Activated CD4-positive, alpha-beta memory T cell treated with anti-CD3 and anti-CD28 coated beads, Interleukin-2, amount 10 ng/mL, durations not matched to agents 7 days and 5 days (primary cell): Measurements from ENCODE around the gene TRIM41. TPM values are rescaled to one million over a fixed set of nuclear protein-coding genes. Genes with fewer than 3 reads are reported as not detected.
A peak's percentile ranks its signal among the peaks of the same experiment; 100 is the strongest.

ENCODE experiments used
- CTCF ChIA-PET: fragments of 350-600 bp; sonication (Branson Sonifier 250); formaldehyde crosslinking; loops from one replicate; lab custom pipeline; 2021; ENCODE audit warnings: antibody characterized with exemption, inconsistent platforms; lab: Charles Lee
- POLR2A ChIA-PET: fragments of 350-600 bp; sonication (Branson Sonifier 250); formaldehyde crosslinking; loops from one replicate; lab custom pipeline; 2021; ENCODE audit warnings: antibody characterized with exemption; lab: Charles Lee
- DNase-seq: peaks from one replicate; pipeline ENCODE4 v3.0.0-alpha.2; 2020
- H3K27ac Mint-ChIP-seq: one replicate; pipeline ENCODE4 v1.8.0; 2021; ENCODE audit warnings: mild to moderate bottlenecking, mixed read lengths
- H3K27me3 Mint-ChIP-seq: one replicate; pipeline ENCODE4 v1.8.0; 2021; ENCODE audit warnings: mixed read lengths
- H3K36me3 Mint-ChIP-seq: one replicate; pipeline ENCODE4 v1.8.0; 2021; ENCODE audit warnings: low read depth, mixed read lengths
- H3K4me1 Mint-ChIP-seq: one replicate; pipeline ENCODE4 v1.8.0; 2021; ENCODE audit warnings: mixed read lengths
- H3K4me3 Mint-ChIP-seq: one replicate; pipeline ENCODE4 v1.8.0; 2021; ENCODE audit warnings: mild to moderate bottlenecking, mixed read lengths
- H3K9me3 Mint-ChIP-seq: one replicate; pipeline ENCODE4 v1.8.0; 2021; ENCODE audit warnings: mixed read lengths
- total RNA-seq, 2 experiments: library from RNA; stranded (reverse); gene quantifications; one replicate each; pipeline ENCODE4 v1.2.3, GENCODE V29; 2021

The TRIM41 gene
- total RNA-seq, 2 experiments from 2014 or later = 42.4 to 43.7 TPM

DNA sequence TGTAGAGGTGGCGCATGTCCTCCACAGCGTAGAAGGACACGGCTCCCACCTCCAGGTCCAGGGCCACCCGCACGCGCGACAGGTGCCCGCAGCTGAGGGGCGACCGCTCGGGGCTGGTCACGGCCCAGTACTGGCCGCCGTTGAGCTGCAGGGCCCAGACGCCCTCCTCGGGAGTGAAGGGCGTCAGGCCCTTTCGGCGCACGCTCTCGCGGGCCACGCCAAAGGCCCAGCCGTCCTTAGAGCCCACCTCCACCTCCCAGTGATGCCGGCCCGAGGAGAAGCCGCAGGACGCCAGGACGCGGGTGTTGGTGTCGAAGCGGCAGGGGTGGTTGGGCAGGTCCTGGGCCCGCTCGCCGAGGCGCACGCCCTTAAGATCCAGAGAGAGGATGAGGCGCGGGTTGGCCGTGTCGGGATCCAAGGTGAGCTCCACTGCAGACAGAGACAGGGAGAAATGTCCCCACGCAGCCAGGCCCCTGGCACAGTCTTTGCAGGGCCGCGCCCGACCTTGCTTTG, 27.8 kb upstream of the TRIM41 start:
- Mint-ChIP-seq H3K4me1 (peaks cover 13% of the 10 kb centered on the region), H3K27me3 (peaks cover 8% of the 10 kb centered on the region), H3K4me3 (no peak overlapping the region), H3K9me3 (no peaks in the 10 kb centered on the region), H3K27ac (no peak overlapping the region), H3K36me3 (peaks cover 7% of the 10 kb centered on the region)
- ChIA-PET CTCF (no interaction called here), POLR2A (interaction anchor here (8.5 kb wide), 1 partner anchor 10 kb away, joined by 149 read pairs; the partner anchor contains the start of gene TRIM7)
- DNase-seq = no peak

GRCh38 chr5:181197326-181197951, 25.6 kb upstream of the TRIM41 start:
- Mint-ChIP-seq H3K36me3 (no peaks in the 10 kb centered on the region), H3K27ac (no peak overlapping the region), H3K9me3 (no peaks in the 10 kb centered on the region), H3K4me3 (no peak overlapping the region), H3K27me3 (peaks cover 20% of the 10 kb centered on the region), H3K4me1 (peaks cover 5% of the 10 kb centered on the region)
- CTCF ChIA-PET = interaction anchor here (1.1 kb wide), 1 partner anchor 13 kb away, joined by 3 read pairs; no protein-coding TSS in a partner anchor
- no peak for DNase-seq
- POLR2A ChIA-PET = interaction anchor here (1.4 to 3.1 kb wide), 3 partner anchors 8 to 25 kb away, joined by 3 to 18 read pairs (median 5); no protein-coding TSS in a partner anchor

- Mint-ChIP-seq H3K4me1 (no peaks in the 10 kb centered on the region), H3K27ac (no peak overlapping the region), H3K4me3 (no peak overlapping the region), H3K36me3 (no peaks in the 10 kb centered on the region), H3K9me3 (no peaks in the 10 kb centered on the region), H3K27me3 (peaks cover 26% of the 10 kb centered on the region)
- CTCF ChIA-PET = no interaction called here
- DNase-seq = no peak
- POLR2A ChIA-PET = interaction anchor here (1.4 to 3.1 kb wide), 2 partner anchors 9 to 24 kb away, joined by 3 to 18 read pairs; no protein-coding TSS in a partner anchor
Measured at GRCh38 chr5:181198106-181198685, 24.9 kb upstream of the TRIM41 start.

DNA sequence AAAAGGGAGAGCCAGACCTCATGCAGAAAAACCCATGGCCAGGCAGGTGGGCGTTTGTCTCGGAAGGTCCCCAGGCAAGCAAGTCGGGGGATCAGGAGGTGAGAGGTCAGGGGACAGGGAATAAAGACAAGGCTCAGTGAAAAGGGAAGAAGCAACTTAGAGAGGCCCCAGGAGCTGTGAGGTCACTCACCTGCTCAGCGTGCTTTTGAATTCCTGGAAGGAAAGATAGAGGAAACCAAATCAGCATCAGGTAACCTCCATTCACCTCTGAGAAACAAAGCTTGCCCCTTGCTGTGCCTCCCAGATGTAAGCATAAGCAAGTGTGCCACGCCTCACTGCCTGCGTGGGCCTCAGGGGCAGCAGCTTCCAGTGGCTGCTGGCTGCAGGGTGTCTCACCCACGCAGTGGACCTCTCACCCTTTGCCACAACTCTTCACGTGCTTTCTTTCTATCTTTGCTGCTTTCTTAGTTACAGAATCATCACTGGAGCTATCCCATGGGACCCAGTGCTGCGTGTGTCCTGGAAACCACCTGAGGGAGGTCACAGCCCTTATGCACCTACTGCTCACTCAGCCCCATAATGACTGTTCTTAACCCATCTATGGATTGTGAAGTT, 24.1 kb upstream of the TRIM41 start:
- H3K36me3 Mint-ChIP-seq = no peaks in the 10 kb centered on the region
- H3K4me3 Mint-ChIP-seq = no peak overlapping the region
- peaks cover 4% of the 10 kb centered on the region for H3K4me1 Mint-ChIP-seq
- H3K27ac Mint-ChIP-seq = no peak overlapping the region
- CTCF ChIA-PET = interaction anchor here (0.8 to 1.3 kb wide), 3 partner anchors 9 to 59 kb away, joined by 3 to 4 read pairs (median 3); no protein-coding TSS in a partner anchor
- no peaks in the 10 kb centered on the region for H3K9me3 Mint-ChIP-seq
- POLR2A ChIA-PET = interaction anchor here (1.2 to 3.1 kb wide), 3 partner anchors 10 to 26 kb away, joined by 3 to 18 read pairs (median 3); no protein-coding TSS in a partner anchor
- peaks cover 34% of the 10 kb centered on the region for H3K27me3 Mint-ChIP-seq
- DNase-seq = no peak

- H3K4me1 Mint-ChIP-seq = peaks cover 8% of the 10 kb centered on the region
- CTCF ChIA-PET = interaction anchor here (0.8 to 1.3 kb wide), 2 partner anchors 10 to 58 kb away, joined by 3 to 4 read pairs; no protein-coding TSS in a partner anchor
Measured at GRCh38 chr5:181199881-181200638, 23.0 kb upstream of the TRIM41 start.

GRCh38 chr5:181200816-181201215, 22.3 kb upstream of the TRIM41 start:
- H3K27me3 Mint-ChIP-seq = peaks cover 42% of the 10 kb centered on the region
- no peak overlapping the region for H3K4me3 Mint-ChIP-seq
- H3K9me3 Mint-ChIP-seq = no peaks in the 10 kb centered on the region
- H3K27ac Mint-ChIP-seq = no peak overlapping the region
- H3K4me1 Mint-ChIP-seq = peaks cover 13% of the 10 kb centered on the region
- DNase-seq = no peak
- peaks cover 2% of the 10 kb centered on the region for H3K36me3 Mint-ChIP-seq
- CTCF ChIA-PET = interaction anchor here (1.9 kb wide), 1 partner anchor 12 kb away, joined by 8 read pairs; no protein-coding TSS in a partner anchor
- POLR2A ChIA-PET = interaction anchor here (3.1 to 8.0 kb wide), 2 partner anchors 10 to 12 kb away, joined by 18 to 149 read pairs; no protein-coding TSS in a partner anchor

More at GRCh38 chr5:181199881-181200638, 23.0 kb upstream of the TRIM41 start:
- H3K9me3 Mint-ChIP-seq = no peaks in the 10 kb centered on the region
- no peak overlapping the region for H3K4me3 Mint-ChIP-seq
- POLR2A ChIA-PET = interaction anchor here (1.2 to 3.1 kb wide), 2 partner anchors 11 to 27 kb away, joined by 3 to 18 read pairs; no protein-coding TSS in a partner anchor
- no peak for DNase-seq
- H3K27ac Mint-ChIP-seq = no peak overlapping the region
- H3K36me3 Mint-ChIP-seq = no peaks in the 10 kb centered on the region
- peaks cover 38% of the 10 kb centered on the region for H3K27me3 Mint-ChIP-seq

DNA sequence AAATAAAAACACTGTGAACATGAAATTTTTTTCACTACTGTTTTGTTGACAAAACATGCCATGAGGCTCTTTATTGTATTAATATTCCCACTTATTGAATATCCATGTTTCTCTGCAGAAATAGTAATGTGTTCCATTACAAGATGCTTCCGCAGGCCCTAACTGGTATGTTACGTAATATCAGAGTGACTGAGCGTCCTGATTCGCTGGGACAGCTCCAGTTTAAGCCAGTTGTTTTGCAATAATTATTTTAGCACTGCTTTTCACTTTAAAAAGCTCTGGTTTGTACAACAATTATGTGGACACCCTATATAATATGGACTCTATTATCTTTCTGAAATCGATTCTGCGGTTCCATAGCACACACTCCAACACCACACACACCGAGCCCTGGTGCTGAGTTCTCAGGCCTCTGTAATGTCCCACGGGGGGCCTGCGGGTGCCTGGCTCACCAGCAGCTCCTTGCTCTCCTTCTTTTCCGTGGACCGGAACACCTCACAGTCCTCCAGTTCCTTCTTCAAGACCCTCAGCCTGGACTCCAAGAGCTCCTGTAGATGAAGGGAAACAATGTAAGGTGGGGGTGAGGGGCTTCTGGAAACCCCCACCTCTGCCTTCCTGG, 19.9 kb upstream of the TRIM41 start:
- ChIA-PET POLR2A (interaction anchor here (0.8 to 8.0 kb wide), 4 partner anchors 10 to 30 kb away, joined by 3 to 149 read pairs (median 5); partner anchors contain the start of gene TRIM41), CTCF (no interaction called here)
- Mint-ChIP-seq H3K27ac (no peak overlapping the region), H3K4me3 (peak overlapping the region; percentile 70), H3K9me3 (no peaks in the 10 kb centered on the region), H3K36me3 (peaks cover 11% of the 10 kb centered on the region), H3K27me3 (peaks cover 52% of the 10 kb centered on the region), H3K4me1 (peaks cover 35% of the 10 kb centered on the region)
- DNase-seq = no peak

DNA sequence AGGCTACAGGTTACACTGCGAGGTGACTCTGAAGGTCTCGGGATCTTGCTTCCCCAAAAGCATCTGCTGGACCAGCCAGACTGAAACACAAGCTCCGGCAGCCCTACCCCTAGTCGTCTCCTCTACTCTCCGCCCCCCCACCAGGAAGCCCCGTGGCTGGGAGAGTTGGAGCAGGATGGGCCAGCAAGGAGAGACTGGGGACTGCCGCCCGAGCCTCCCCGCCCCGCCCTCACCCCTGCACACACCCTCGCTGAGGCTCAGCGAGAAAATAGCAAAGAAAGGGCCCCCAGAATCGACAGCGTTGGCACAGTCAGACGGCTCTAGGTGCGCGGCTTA, 19.3 kb upstream of the TRIM41 start:
- ChIA-PET POLR2A (interaction anchor here (0.8 to 8.0 kb wide), 4 partner anchors 13 to 393 kb away, joined by 3 to 149 read pairs (median 5); partner anchors contain the start of gene TRIM41), CTCF (interaction anchor here (0.7 kb wide), 1 partner anchor 36 kb away, joined by 3 read pairs; no protein-coding TSS in a partner anchor)
- no peak overlapping the region for H3K27ac Mint-ChIP-seq
- no peak for DNase-seq
- H3K9me3 Mint-ChIP-seq = no peaks in the 10 kb centered on the region
- H3K27me3 Mint-ChIP-seq = peaks cover 52% of the 10 kb centered on the region
- peaks cover 11% of the 10 kb centered on the region for H3K36me3 Mint-ChIP-seq
- H3K4me3 Mint-ChIP-seq = peak overlapping the region; percentile 70
- H3K4me1 Mint-ChIP-seq = peaks cover 37% of the 10 kb centered on the region

DNA sequence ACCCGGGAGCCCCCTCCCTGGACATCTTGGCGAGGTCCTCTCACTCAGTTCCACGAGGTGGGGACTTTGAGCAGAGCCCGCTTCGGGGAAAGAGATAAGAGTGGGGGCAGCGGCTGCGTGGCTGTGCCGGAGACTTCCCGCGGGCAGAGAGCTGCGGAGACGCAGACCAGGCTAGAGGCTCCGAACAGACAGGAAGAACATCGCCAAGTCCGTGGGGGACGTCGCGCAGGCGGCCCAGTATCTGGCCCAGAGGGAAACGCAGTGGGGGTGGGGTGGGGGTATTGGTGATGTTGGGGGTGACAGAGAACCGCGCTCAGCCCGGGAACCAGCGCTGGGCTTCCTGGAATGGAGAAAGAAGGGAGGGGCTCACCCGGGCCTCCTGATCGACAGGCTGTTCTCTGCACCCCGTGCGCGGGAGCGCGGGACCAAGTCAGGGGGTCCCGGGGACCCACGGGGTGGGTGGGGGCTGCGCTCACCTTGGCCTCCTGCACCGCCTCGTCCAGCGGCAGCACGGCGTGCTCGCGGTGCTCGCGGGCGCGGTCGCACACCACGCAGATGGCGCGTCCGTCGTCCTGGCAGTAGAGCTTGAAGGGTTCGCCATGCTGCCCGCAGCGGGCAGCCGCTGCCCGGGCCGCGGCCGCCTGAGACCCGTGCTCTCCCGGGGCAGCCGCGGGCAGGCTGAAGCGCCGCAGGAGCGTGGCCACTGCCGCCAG, 18.8 kb upstream of the TRIM41 start:
- Mint-ChIP-seq H3K9me3 (no peaks in the 10 kb centered on the region), H3K36me3 (peaks cover 11% of the 10 kb centered on the region), H3K27me3 (peaks cover 51% of the 10 kb centered on the region), H3K4me1 (peaks cover 37% of the 10 kb centered on the region), H3K27ac (no peak overlapping the region), H3K4me3 (peak overlapping the region; percentile 70)
- POLR2A ChIA-PET = interaction anchor here (0.9 to 8.0 kb wide), 9 partner anchors 13 to 394 kb away, joined by 3 to 149 read pairs (median 7); partner anchors contain the start of genes RACK1, TRIM41 and TRIM52
- no peak for DNase-seq
- CTCF ChIA-PET = interaction anchor here (0.7 to 4.1 kb wide), 4 partner anchors 13 to 36 kb away, joined by 3 to 29 read pairs (median 6); partner anchors contain the start of gene TRIM41

- Mint-ChIP-seq H3K4me1 (peaks cover 37% of the 10 kb centered on the region), H3K4me3 (peak within 1 kb of the TSS; percentile 81), H3K27ac (peak within 1 kb of the TSS; percentile 32), H3K27me3 (peaks cover 46% of the 10 kb centered on the region), H3K36me3 (peaks cover 11% of the 10 kb centered on the region), H3K9me3 (no peaks in the 10 kb centered on the region)
- DNase-seq = peak; percentile 36
- CTCF ChIA-PET = interaction anchor here (1.3 to 4.1 kb wide), 3 partner anchors 13 to 18 kb away, joined by 3 to 29 read pairs (median 8); partner anchors contain the start of gene TRIM41
- POLR2A ChIA-PET = interaction anchor here (0.9 to 8.0 kb wide), 8 partner anchors 14 to 395 kb away, joined by 3 to 149 read pairs (median 8); partner anchors contain the start of genes RACK1, TRIM41 and TRIM52
Measured at GRCh38 chr5:181204826-181205760, 18.0 kb upstream of the TRIM41 start, which contains the start of gene TRIM7. TRIM7 (minus strand) TSS chr5:181205196; CDS start chr5:181205110, 86 bp downstream.
